Stimulated activated naive CD8-positive, alpha-beta T cell treated with anti-CD3 and anti-CD28 coated beads, Interleukin-15, Interleukin-2, amounts not matched to agents 100 U/mL and 50 U/mL, for 24 hours (primary cell): ENCODE results near the gene VARS2.
"Not testable (repeated sequence)": the region's sequence is repeated elsewhere in the genome, so short reads cannot be mapped to it uniquely, and the experiment has no call there.

ENCODE experiments used
- ATAC-seq: fragments of 150-1000 bp; cut with Tn5 transposase; one replicate; pipeline ENCODE4 v1.10.0; 2021
- DNase-seq: peaks from one replicate; pipeline ENCODE4 v3.0.0; 2021

The VARS2 gene

GRCh38 chr6:30900863-30901417, 13.1 kb upstream of the VARS2 start:
- peak; percentile 19 for ATAC-seq
- no peak for DNase-seq

GRCh38 chr6:30901436-30901835, 12.6 kb upstream of the VARS2 start:
- ATAC-seq, result no peak
- DNase-seq, result no peak

GRCh38 chr6:30902196-30902595, 11.8 kb upstream of the VARS2 start:
- not testable (repeated sequence) for DNase-seq, ATAC-seq

GRCh38 chr6:30902709-30903108, 11.3 kb upstream of the VARS2 start:
- ATAC-seq, result no peak
- no peak for DNase-seq

GRCh38 chr6:30903236-30903635, 10.8 kb upstream of the VARS2 start:
- no peak for ATAC-seq

GRCh38 chr6:30907290-30907757, 6.7 kb upstream of the VARS2 start:
- not testable (repeated sequence) for ATAC-seq, DNase-seq

More at GRCh38 chr6:30903236-30903635, 10.8 kb upstream of the VARS2 start:
- no peak for DNase-seq

GRCh38 chr6:30907758-30908591, 6.1 kb upstream of the VARS2 start, which contains the start of gene GTF2H4:
TSS of gene GTF2H4 (plus strand) at chr6:30908207.
- peak; percentile 93 for DNase-seq
- ATAC-seq, result peak; percentile 99

- ATAC-seq (no peak), DNase-seq (no peak)
Measured at GRCh38 chr6:30908700-30909099, 5.3 kb upstream of the VARS2 start.

GRCh38 chr6:30910473-30910872, 3.6 kb upstream of the VARS2 start:
- DNase-seq, ATAC-seq: not testable (repeated sequence)

- DNase-seq, result no peak
- ATAC-seq, result no peak
Measured at GRCh38 chr6:30912746-30913520, 1.1 kb upstream of the VARS2 start.

- no peak for DNase-seq
Measured at GRCh38 chr6:30913721-30914075, 340 bp upstream of the VARS2 start.

GRCh38 chr6:30914854-30915590, 984 bp downstream of the VARS2 start:
- no peak for ATAC-seq
- DNase-seq, result peak; percentile 13

More at GRCh38 chr6:30913721-30914075, 340 bp upstream of the VARS2 start:
- ATAC-seq, result peak; percentile 20

- no peak for DNase-seq
Measured at GRCh38 chr6:30915591-30915946, 1.5 kb downstream of the VARS2 start.

GRCh38 chr6:30917041-30917440, 3.0 kb downstream of the VARS2 start:
- no peak for DNase-seq

More at GRCh38 chr6:30915591-30915946, 1.5 kb downstream of the VARS2 start:
- no peak for ATAC-seq

GRCh38 chr6:30917487-30917886, 3.4 kb downstream of the VARS2 start:
- DNase-seq, result no peak
- no peak for ATAC-seq

More at GRCh38 chr6:30917041-30917440, 3.0 kb downstream of the VARS2 start:
- no peak for ATAC-seq

GRCh38 chr6:30918670-30919069, 4.6 kb downstream of the VARS2 start:
- ATAC-seq (no peak), DNase-seq (no peak)

GRCh38 chr6:30922447-30922852, 8.4 kb downstream of the VARS2 start:
- ATAC-seq (no peak), DNase-seq (no peak)

GRCh38 chr6:30924040-30924627, 10.1 kb downstream of the VARS2 start:
- ATAC-seq, DNase-seq: not testable (repeated sequence)

GRCh38 chr6:30926644-30927043, 12.6 kb downstream of the VARS2 start:
- no peak for DNase-seq
- no peak for ATAC-seq

- not testable (repeated sequence) for DNase-seq, ATAC-seq
Measured at GRCh38 chr6:30927080-30927479, 13.0 kb downstream of the VARS2 start.

- ATAC-seq (no peak), DNase-seq (no peak)
Measured at GRCh38 chr6:30928677-30929076, 14.6 kb downstream of the VARS2 start.
